Measurements from ENCODE around the gene NPTN.

DNA sequence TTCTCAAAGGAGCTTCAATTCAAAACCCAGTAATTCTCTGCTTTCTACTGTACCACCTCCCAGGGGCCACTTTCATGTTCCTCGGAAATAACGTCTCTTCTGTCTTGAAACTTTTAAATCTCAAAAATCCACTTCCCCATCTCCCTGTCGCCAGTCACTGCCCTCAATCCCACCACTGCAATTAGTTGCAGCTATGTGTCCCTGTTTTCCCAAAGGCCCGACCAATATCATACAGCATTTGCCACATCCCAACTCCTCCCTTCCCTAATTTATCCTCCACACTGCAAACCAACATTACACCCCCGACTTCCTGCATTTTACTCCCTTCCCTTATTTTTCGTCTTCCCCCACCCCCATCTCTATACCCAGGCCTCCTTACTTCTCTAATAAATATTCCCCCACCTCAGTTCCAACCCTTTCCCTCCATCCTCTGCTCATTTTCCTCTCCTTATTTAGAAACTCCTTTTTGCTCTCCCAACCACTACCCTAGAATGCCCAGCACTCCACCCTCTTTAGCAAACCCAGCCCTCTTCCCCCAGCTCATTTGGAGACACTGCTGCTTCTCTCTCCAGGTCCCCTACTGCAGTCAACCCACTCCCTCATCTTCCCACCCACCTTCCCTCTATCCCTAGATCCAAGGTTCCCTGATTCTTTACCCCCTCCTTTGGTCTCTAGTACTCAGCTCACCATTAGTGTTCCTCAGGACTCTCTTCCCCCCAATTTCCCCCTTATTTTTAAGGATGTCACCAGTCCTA, 1.1 kb downstream of the NPTN start:
- TF ChIP-seq, protein P1, sequence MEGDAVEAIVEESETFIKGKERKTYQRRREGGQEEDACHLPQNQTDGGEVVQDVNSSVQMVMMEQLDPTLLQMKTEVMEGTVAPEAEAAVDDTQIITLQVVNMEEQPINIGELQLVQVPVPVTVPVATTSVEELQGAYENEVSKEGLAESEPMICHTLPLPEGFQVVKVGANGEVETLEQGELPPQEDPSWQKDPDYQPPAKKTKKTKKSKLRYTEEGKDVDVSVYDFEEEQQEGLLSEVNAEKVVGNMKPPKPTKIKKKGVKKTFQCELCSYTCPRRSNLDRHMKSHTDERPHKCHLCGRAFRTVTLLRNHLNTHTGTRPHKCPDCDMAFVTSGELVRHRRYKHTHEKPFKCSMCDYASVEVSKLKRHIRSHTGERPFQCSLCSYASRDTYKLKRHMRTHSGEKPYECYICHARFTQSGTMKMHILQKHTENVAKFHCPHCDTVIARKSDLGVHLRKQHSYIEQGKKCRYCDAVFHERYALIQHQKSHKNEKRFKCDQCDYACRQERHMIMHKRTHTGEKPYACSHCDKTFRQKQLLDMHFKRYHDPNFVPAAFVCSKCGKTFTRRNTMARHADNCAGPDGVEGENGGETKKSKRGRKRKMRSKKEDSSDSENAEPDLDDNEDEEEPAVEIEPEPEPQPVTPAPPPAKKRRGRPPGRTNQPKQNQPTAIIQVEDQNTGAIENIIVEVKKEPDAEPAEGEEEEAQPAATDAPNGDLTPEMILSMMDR (IDR thresholded peaks at IDR 0.05): no peak
- peak in 1 of 2 donors; percentile 64 for TF ChIP-seq POLR2A (IDR thresholded peaks at IDR 0.05)
